H1 (cell line): ENCODE measurements around the gene HSPA1A. TPM values are rescaled to one million over a fixed set of nuclear protein-coding genes. Genes with fewer than 3 reads are reported as not detected.

Source experiments
- CTCF ChIA-PET: fragments of 300-600 bp; sonication (Branson Sonifier 250); formaldehyde crosslinking; loops from one replicate; lab custom pipeline; 2021; ENCODE audit not compliant: partially characterized antibody; lab: Charles Lee
- POLR2A ChIA-PET: fragments of 300-600 bp; sonication (Branson Sonifier 250); formaldehyde crosslinking; loops from one replicate; lab custom pipeline; 2021; ENCODE audit warnings: inconsistent platforms; ENCODE audit not compliant: partially characterized antibody; lab: Charles Lee
- DNase-seq, 2 experiments: peaks; one replicate each; pipeline versions ENCODE4 v3.0.0 to v3.0.0-alpha.2; 2010 to 2022; ENCODE audit warnings: low spot score in 2 of 2, low read depth in 1 of 2, mixed read lengths in 1 of 2
- FAIRE-seq: peaks from 2 replicates; lab custom pipeline; 2011; peaks lifted over from hg19 to GRCh38; lab: Jason Lieb, UNC
- H2AFZ ChIP-seq: 2 replicates; pipeline ENCODE4 v1.8.1; 2012; ENCODE audit warnings: low read length, inconsistent platforms
- H2AK5ac ChIP-seq: 2 replicates; pipeline ENCODE4 v1.6.1; 2013; ENCODE audit warnings: low read depth, low read length
- H2BK120ac ChIP-seq: replicated peaks from 2 replicates; pipeline ENCODE3; 2013; ENCODE audit warnings: low read depth, low read length, inconsistent platforms
- H2BK12ac ChIP-seq: 2 replicates; pipeline ENCODE4 v1.6.1; 2013; ENCODE audit warnings: low read depth, low read length
- H2BK15ac ChIP-seq: 2 replicates; pipeline ENCODE4 v1.6.1; 2013; ENCODE audit warnings: low read length
- H2BK20ac ChIP-seq: 2 replicates; pipeline ENCODE4 v1.6.1; 2013; ENCODE audit warnings: low read length
- H2BK5ac ChIP-seq: 2 replicates; pipeline ENCODE4 v1.6.1; 2013; ENCODE audit warnings: low read depth, low read length
- H3K14ac ChIP-seq: 2 replicates; pipeline ENCODE4 v1.6.1; 2013; ENCODE audit warnings: inconsistent platforms; ENCODE audit not compliant: insufficient read length
- H3K18ac ChIP-seq: 2 replicates; pipeline ENCODE4 v1.6.1; 2013; ENCODE audit warnings: low read length; ENCODE audit errors: extremely low read depth
- H3K23ac ChIP-seq: 2 replicates; pipeline ENCODE4 v1.6.1; 2013; ENCODE audit warnings: inconsistent platforms; ENCODE audit not compliant: insufficient read length
- H3K23me2 ChIP-seq: 2 replicates; pipeline ENCODE4 v1.6.1; 2013; ENCODE audit warnings: low read depth, low read length
- H3K27ac ChIP-seq: 2 replicates; pipeline ENCODE4 v1.6.1; 2011; ENCODE audit warnings: low read depth, low read length, inconsistent platforms
- H3K27me3 ChIP-seq, 4 experiments: replicated peaks in 1 of 4; 1 replicate in 1 of 4; 2 replicates in 3 of 4; pipeline versions ENCODE4 v1.6.1 to v1.8.1; 2011 to 2013; ENCODE audit warnings: low read length in 3 of 4, mild to moderate bottlenecking in 3 of 4, inconsistent platforms in 2 of 4, mixed read lengths in 2 of 4, moderate library complexity in 1 of 4; ENCODE audit not compliant: control insufficient read depth in 3 of 4, insufficient read depth in 3 of 4; ENCODE audit errors: extremely low read depth in 1 of 4
- H3K36me3 ChIP-seq, 4 experiments: 2 replicates each; pipeline versions ENCODE4 v1.6.1 to v1.8.1; 2011 to 2013; ENCODE audit warnings: mild to moderate bottlenecking in 4 of 4, low read length in 3 of 4, moderate library complexity in 2 of 4, control low read depth in 1 of 4, inconsistent platforms in 1 of 4; ENCODE audit not compliant: insufficient read depth in 4 of 4, control insufficient read depth in 2 of 4
- H3K4ac ChIP-seq: replicated peaks from 2 replicates; pipeline ENCODE3; 2013; ENCODE audit warnings: low read length, low read depth, mixed read lengths, inconsistent platforms; ENCODE audit not compliant: insufficient read length
- H3K4me1 ChIP-seq, 4 experiments: replicated peaks in 1 of 4; 1 replicate in 1 of 4; 2 replicates in 3 of 4; pipeline versions ENCODE4 v1.6.1 to v1.8.1; 2011 to 2013; ENCODE audit warnings: low read length in 3 of 4, inconsistent platforms in 2 of 4, mixed read lengths in 1 of 4; ENCODE audit not compliant: insufficient read depth in 4 of 4, control insufficient read depth in 3 of 4
- H3K4me2 ChIP-seq, 2 experiments: 2 replicates each; pipeline versions ENCODE4 v1.6.1 to v1.8.1; 2011 to 2013; ENCODE audit warnings: low read depth in 2 of 2, low read length in 2 of 2, control low read depth in 1 of 2, inconsistent platforms in 1 of 2, mild to moderate bottlenecking in 1 of 2; ENCODE audit not compliant: insufficient read depth in 1 of 2
- H3K4me3 ChIP-seq, 4 experiments: fragments of 200-600, 300-600 bp in 1 of 4; sonication (generic), shearing (Covaris generic), sonication (Bioruptor Twin) in 1 of 4; 2 replicates each; pipeline versions ENCODE4 v1.5.1 to v1.8.1; 2011 to 2016; ENCODE audit warnings: low read length in 4 of 4, low read depth in 3 of 4, control low read depth in 2 of 4, inconsistent platforms in 2 of 4, mild to moderate bottlenecking in 2 of 4, mixed read lengths in 1 of 4, moderate library complexity in 1 of 4; ENCODE audit not compliant: insufficient read depth in 2 of 4; ENCODE audit errors: extremely low read depth in 1 of 4
- H3K56ac ChIP-seq: replicated peaks from 2 replicates; pipeline ENCODE3; 2013; ENCODE audit warnings: low read depth, mild to moderate bottlenecking, mixed read lengths, low read length, inconsistent platforms; ENCODE audit not compliant: insufficient read length
- H3K79me1 ChIP-seq: 2 replicates; pipeline ENCODE4 v1.6.1; 2013; ENCODE audit warnings: low read depth, low read length, control low read depth
- H3K79me2 ChIP-seq, 2 experiments: 2 replicates each; pipeline versions ENCODE4 v1.6.1 to v1.8.1; 2012 to 2013; ENCODE audit warnings: low read length in 2 of 2, mild to moderate bottlenecking in 2 of 2, inconsistent platforms in 1 of 2; ENCODE audit not compliant: insufficient read depth in 2 of 2, control insufficient read depth in 1 of 2
- H3K9ac ChIP-seq, 4 experiments: replicated peaks in 1 of 4; 1 replicate in 1 of 4; 2 replicates in 3 of 4; pipeline versions ENCODE4 v1.6.1 to v1.8.1; 2011 to 2013; ENCODE audit warnings: low read depth in 3 of 4, low read length in 3 of 4, control low read depth in 2 of 4, mild to moderate bottlenecking in 2 of 4, moderate library complexity in 2 of 4, inconsistent platforms in 1 of 4; ENCODE audit errors: extremely low read depth in 1 of 4
- H3K9me3 ChIP-seq, 2 experiments: 2 replicates each; pipeline versions ENCODE4 v1.6.1 to v1.8.1; 2012 to 2013; ENCODE audit warnings: mild to moderate bottlenecking in 2 of 2, moderate library complexity in 2 of 2, control low read depth in 1 of 2, inconsistent platforms in 1 of 2, low read depth in 1 of 2, low read length in 1 of 2, mixed read lengths in 1 of 2; ENCODE audit not compliant: insufficient read depth in 2 of 2
- H4K20me1 ChIP-seq, 2 experiments: replicated peaks in 1 of 2; 2 replicates each; pipeline versions ENCODE3 to v1.8.1; 2011 to 2013; ENCODE audit warnings: inconsistent platforms in 2 of 2, low read length in 2 of 2, mild to moderate bottlenecking in 1 of 2; ENCODE audit not compliant: insufficient read depth in 2 of 2, control insufficient read depth in 1 of 2
- H4K5ac ChIP-seq: 2 replicates; pipeline ENCODE4 v1.6.1; 2013; ENCODE audit warnings: low read length, low read depth, mixed read lengths, inconsistent platforms; ENCODE audit not compliant: insufficient read length
- H4K8ac ChIP-seq: 2 replicates; pipeline ENCODE4 v1.8.0; 2013; ENCODE audit warnings: mild to moderate bottlenecking, moderate library complexity, low read length, inconsistent platforms; ENCODE audit not compliant: insufficient read depth; ENCODE audit errors: extremely low read depth
- H4K91ac ChIP-seq: replicated peaks from 2 replicates; pipeline ENCODE3; 2013; ENCODE audit warnings: low read length, mixed read lengths, inconsistent platforms; ENCODE audit not compliant: insufficient read length
- CHD2 ChIP-seq: IDR thresholded peaks from 2 replicates; pipeline ENCODE4 v1.6.1; 2012; ENCODE audit warnings: low read length, improper control_type of control experiment
- MAX ChIP-seq: IDR thresholded peaks from 2 replicates; pipeline ENCODE4 v1.6.1; 2012; ENCODE audit warnings: inconsistent platforms
- SP2 ChIP-seq: IDR thresholded peaks from 2 replicates; pipeline ENCODE4 v1.6.1; 2012; ENCODE audit warnings: mild to moderate bottlenecking, low read length, inconsistent platforms
- YY1 ChIP-seq: IDR thresholded peaks from 2 replicates; pipeline ENCODE4 v1.6.1; 2011; ENCODE audit warnings: low read depth, mild to moderate bottlenecking, low read length
- WGBS, 2 experiments: shearing (Covaris generic) in 1 of 2; methylation state at CpG; one replicate each; pipeline versions ENCODE4 v1.1.6 to v1.1.7; 2013 to 2015; ENCODE audit warnings: low lambda C conversion rate in 2 of 2, mixed read lengths in 2 of 2, inconsistent platforms in 1 of 2, low coverage in 1 of 2, missing lambda C conversion rate in 1 of 2; ENCODE audit not compliant: insufficient replicate concordance in 2 of 2, insufficient coverage in 1 of 2, insufficient read length in 1 of 2; ENCODE audit errors: extremely low coverage in 1 of 2, missing lambda C conversion rate in 1 of 2; 5-methylcytosine and 5-hydroxymethylcytosine counted together
- polyA plus RNA-seq, 7 experiments: library from polyadenylated mRNA; depleted of rRNA in 3 of 7; stranded (reverse) in 5 of 7; unstranded in 2 of 7; fragments of >200 nt in 5 of 7; fragments of 200-250 nt in 2 of 7; gene quantifications; 1 replicate in 5 of 7; 2 replicates in 1 of 7; 4 replicates in 1 of 7; pipeline versions ENCODE4 v1.2.1 to v1.2.3, GENCODE V29; 2011 to 2013; ENCODE audit warnings: missing spikeins in 2 of 7, mixed read lengths in 2 of 7
- total RNA-seq: library from RNA; stranded (reverse); fragmentation: NEBNext Ultra II Directional; extraction: Animal tissue kit (Norgen Biotek cat#: 25700); gene quantifications from 2 replicates; pipeline ENCODE4 v1.2.1, GENCODE V29; 2021

HSPA1A gene
- total and polyA plus RNA-seq, 2 of the 8 experiments (the other 6 are each of a cell fraction or from before 2014, with no cell fraction given) = 40.7 to 54.0 TPM

- Histone ChIP-seq H3K79me1 (0 out of 2 replicates have a peak, but pooled peaks cover 2% of the 10 kb centered on the region), H2BK12ac (no peak overlapping the region), H3K27ac (no peak overlapping the region), H2BK15ac (no peak overlapping the region), H4K5ac (no peak overlapping the region), H3K36me3 (peaks cover 3 to 17% (median 4%) of the 10 kb centered on the region in 4 experiments; a peak in 7 of 8 replicates), H3K23ac (no peak overlapping the region), H2BK120ac (no peak overlapping the region), H2BK5ac (no peak overlapping the region), H3K56ac (no peak overlapping the region), H3K14ac (no peak overlapping the region), H3K9ac (no peak overlapping the region), H2AFZ (no peak overlapping the region), H3K18ac (no peak overlapping the region), H3K4me3 (no peak overlapping the region), H3K9me3 (peaks cover 6% of the 10 kb centered on the region in 2 experiments; a peak in 1 of 4 replicates), H4K91ac (no peak overlapping the region), H4K20me1 (no peaks in the 10 kb centered on the region), H3K27me3 (0 out of 7 replicates have a peak, but pooled peaks cover 0 to 3% (median 0%) of the 10 kb centered on the region in 4 experiments), H3K4me2 (no peak overlapping the region), H2AK5ac (no peak overlapping the region), H3K4ac (no peak overlapping the region), H3K79me2 (no peaks in the 10 kb centered on the region), H3K23me2 (peaks cover 8% of the 10 kb centered on the region; the same call in 1 of the 2 replicates), H2BK20ac (no peak overlapping the region), H4K8ac (no peak overlapping the region), H3K4me1 (peaks cover 0 to 12% (median 0%) of the 10 kb centered on the region in 4 experiments; a peak in 4 of 7 replicates)
- DNase-seq (no peak), FAIRE-seq (no peak)
- CTCF ChIA-PET = interaction anchor here (0.7 to 1.8 kb wide), 8 partner anchors 11 to 170 kb away, joined by 3 to 7 read pairs (median 4); no protein-coding TSS in a partner anchor
- 87% methylated on average over 11 of the region's 11 CpGs; no CpG with 5 or more reads in 1 of the 2 experiments for WGBS, 2 experiments
- POLR2A ChIA-PET = interaction anchor here (0.5 to 6.5 kb wide), 11 partner anchors 8 to 285 kb away, joined by 3 to 93 read pairs (median 3); partner anchors contain the start of genes HSPA1B and TNF
- TF ChIP-seq SP2 (no peak), CHD2 (no peak), YY1 (no peak), MAX (no peak)
Observed at GRCh38 chr6:31859923-31860322, 44.6 kb downstream of the HSPA1A start.
